HG03457 (cell line): ENCODE measurements around the gene MAN2A2.
A peak's percentile ranks its signal among the peaks of the same experiment; 100 is the strongest.
"Not testable (repeated sequence)": the region's sequence is repeated elsewhere in the genome, so short reads cannot be mapped to it uniquely, and the experiment has no call there.

ENCODE experiments used
- ATAC-seq: cut with Tn5 transposase; IDR thresholded peaks from one replicate; pipeline ENCODE4 v1.9.1; 2021; ENCODE audit warnings: moderate number of reproducible peaks; ENCODE audit not compliant: unreplicated experiment

Gene MAN2A2

DNA sequence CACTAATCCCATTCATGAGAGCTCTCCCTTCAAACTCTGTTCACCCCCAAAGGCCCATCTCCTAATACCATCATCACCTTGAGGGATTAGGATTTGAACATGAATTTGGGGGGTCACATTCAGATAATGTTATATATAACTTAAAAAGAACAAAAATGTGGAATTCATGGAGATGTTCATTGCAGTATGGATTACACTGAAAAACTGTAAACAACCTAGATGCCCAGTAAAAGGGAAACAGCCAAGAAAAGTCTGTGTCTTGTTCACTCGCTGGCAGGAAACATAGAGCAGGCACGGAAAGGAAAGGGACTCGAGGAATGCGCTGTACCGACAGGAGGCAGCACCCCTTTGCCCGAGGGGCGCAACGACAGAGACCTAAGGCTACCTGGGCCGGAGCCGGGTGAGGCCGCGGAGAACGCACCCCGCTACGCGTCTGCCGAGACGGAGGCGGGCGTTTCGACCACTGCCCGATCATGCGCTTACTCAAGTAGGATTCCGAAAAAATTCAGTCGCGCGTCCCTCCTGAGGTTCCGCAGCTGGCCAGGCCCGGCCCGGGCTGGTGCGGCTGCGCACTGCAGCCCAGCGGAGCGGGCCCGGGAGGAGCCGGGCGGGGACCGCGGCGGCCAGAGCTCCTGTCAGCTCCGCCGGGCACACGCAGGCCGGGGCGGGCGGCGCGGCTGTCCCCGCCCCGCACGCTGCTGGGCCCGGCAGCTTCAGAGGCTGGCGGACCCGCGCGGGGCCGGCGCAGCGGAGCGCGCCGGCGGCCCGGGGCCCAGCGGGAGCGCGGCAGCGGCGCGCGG is 862 bp upstream of the MAN2A2 start:
- ATAC-seq: peak; percentile 70

DNA sequence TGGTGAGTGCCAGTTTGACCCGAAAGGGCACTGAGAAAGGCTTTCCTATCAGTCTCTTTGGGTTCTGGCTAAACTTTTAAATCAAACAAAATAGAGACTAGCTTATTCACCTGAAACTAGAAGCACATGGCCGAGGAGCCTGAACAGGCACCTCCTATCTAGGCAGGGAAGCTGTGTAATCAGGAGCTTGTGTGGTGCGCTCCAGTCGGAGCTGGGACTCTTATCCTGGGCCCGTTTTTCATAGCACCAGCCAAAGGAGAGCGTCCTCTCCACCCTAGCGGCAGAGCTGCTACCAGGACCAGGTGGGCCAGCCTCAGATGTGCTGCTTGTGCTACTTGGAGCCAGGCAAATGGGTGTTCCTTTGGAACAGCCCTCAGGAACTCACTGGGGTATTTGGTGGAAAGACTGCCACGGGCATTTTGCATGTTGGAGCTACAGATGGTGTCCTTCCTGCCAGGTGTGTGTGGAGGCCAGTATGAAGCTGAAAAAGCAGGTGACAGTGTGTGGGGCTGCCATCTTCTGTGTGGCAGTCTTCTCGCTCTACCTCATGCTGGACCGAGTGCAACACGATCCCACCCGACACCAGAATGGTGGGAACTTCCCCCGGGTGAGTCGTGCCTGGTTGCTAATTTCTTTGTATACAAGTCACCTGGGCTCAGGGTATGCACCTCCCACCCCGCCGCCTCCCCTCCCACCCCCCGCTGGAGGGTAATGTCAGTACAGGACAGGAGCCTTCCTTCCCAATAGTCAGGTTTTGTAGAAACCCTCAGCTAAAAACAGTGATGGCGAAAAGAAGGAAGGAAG is 833 bp downstream of the MAN2A2 start:
- no peak for ATAC-seq

DNA sequence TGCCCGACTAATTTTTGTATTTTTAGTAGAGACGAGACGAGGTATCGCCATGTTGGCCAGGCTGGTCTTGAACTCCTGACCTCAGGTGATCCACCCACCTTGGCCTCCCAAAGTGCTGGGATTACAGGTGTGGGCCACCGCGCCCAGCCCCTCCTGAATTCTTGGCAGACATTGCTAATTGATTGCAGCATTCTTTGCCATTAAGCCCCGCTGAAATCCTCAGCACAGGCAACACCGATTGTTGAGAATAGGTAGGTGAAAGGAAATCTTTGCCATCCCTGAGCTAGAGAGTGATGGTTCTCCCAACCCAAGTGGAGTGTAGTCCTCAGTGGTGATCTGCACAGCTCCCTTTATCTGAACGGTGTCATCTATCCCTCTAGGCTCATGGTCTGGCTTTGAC is 1.6 kb downstream of the MAN2A2 start:
- ATAC-seq: no peak

DNA sequence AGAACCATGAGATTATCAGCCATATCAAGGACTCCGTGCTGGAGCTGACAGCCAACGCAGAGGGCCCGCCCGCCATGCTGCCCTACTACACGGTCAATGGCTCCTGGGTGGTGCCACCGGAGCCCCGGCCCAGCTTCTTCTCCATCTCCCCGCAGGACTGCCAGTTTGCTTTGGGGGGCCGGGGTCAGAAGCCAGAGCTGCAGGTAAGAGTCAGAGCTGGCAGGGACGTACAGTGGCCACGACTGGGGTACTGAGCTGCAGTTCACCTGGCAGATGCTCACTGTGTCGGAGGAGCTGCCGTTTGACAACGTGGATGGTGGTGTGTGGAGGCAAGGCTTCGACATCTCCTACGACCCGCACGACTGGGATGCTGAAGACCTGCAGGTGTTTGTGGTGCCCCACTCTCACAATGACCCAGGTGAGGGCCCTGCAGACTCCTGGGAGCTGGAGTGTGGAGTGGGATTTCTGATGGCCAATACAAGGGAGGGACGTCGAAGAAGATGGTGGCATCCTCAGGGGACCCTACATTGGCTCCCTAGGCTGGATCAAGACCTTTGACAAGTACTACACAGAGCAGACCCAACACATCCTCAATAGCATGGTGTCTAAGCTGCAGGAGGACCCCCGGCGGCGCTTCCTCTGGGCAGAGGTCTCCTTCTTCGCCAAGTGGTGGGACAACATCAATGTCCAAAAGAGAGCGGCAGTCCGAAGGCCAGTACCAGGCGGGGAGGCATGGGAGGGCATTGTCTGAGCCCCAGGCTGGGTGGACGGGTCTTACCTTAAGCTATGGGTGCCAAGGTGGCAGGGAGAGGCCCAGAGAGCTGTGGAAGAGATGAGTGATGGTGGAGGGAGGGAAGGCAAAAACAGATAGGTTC is 2.4 kb downstream of the MAN2A2 start:
- ATAC-seq: no peak

DNA sequence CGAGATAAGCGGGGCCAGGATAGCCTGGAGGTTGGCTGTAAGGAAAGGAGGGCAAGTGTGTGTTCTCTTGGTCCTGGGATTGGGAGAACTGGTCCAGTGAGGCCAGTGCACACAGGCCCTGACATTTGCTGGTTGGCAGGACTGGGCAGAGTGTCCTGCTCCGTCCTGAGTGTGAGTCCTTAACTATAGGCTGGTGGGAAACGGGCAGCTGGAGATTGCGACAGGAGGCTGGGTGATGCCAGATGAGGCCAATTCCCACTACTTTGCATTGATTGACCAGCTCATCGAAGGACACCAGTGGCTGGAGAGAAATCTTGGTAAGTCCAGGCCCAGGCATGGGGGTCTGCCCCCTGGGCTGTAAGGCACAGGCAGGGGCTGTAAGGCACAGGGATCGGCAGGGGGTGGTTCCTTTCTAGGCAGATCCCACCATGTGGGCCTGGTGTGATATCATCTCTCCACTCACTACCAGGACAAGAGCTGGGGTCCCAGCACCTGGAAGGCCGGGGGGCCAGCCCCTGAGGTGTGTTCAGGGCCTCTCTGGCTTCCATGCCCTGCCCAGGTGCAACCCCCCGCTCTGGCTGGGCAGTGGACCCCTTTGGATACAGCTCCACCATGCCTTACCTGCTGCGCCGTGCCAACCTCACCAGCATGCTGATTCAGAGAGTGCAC is 3.2 kb downstream of the MAN2A2 start:
- ATAC-seq: no peak

DNA sequence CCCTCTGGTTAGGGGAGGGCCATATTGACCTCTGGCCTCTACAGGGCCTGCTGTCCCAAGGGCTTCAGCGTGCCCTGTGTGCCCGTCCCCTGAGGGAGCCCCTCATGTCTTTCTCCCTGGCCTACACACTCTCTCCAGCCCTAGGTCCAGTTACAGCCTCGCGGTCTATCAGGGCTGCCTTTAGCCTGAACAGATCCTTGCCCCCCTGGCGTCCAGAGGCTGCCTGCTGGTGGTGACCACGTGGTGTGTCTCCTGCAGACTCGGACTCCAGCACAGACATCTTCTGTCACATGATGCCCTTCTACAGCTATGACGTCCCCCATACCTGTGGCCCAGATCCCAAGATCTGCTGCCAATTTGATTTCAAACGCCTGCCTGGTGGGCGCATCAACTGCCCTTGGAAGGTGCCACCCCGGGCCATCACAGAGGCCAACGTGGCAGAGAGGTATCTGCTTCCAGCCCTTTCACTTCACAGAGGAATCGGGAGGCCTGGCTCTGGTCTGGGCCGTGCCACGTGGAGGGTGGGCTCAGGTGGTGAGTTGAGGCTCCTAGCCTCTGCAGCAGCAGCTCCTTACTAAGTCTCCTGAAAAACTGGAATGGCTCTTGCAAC is 4.1 kb downstream of the MAN2A2 start:
- ATAC-seq: no peak

DNA sequence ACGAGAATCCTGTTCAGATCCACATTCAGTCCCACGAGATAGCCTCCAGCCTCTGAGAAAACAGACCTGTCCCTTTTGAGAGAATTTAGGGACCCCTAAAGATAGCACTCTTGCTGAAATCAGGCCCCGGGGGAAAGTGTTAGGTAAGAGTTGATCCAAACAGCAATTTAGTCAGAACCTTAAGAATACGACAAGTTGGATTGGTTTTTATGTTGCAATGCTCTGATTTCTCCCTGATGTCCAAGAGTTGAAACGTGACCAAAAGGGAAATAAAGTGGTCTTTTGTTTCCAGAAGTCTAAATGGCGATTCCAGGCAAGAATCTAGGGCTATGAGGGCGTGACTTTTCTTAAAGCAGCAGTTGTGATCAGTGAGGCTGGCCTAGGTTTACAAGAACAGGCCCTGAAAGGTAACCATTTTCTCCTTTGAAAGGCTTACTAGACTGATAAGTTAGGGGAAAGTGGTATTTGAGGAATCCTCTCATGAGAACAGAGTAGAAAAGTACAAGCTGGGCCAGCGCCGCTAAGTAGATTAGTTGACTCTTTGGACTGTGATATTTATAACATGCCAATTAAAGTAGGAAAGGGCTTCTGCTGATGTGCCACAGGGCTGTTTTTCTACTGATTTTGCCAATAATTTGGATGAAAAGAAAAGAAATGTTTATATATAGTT is 4.9 kb downstream of the MAN2A2 start:
- no peak for ATAC-seq

DNA sequence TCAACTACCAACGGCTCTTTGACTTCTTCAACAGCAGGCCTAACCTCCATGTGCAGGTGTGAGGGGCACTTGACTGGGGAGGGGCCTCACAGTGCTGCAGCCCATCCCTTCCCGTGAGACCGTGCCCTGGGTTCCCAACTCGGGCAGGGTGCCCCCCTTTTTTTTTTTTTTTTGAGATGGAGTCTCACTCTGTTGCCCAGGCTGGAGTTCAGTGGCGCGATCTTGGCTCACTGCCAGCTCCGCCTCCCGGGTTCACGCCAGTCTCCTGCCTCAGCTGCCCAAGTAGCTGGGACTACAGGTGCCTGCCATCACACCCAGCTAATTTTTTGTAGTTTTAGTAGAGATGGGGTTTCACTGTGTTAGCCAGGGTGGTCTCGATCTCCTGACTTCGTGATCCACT is 6.3 kb downstream of the MAN2A2 start:
- ATAC-seq: not testable (repeated sequence)

DNA sequence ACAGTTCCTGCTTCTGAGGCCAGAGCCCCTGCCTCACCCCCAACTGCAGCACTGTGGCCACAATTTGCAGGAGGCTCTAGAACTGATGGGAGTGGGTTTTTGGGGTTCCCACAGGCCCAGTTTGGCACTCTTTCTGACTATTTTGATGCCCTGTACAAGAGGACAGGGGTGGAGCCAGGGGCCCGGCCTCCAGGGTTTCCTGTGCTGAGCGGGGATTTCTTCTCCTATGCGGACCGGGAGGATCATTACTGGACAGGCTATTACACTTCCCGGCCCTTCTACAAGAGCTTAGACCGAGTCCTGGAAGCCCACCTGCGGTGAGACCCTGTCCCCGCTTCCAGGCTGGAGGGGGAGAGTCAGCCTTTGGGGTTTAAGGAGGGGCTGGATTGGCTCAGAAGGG is 6.9 kb downstream of the MAN2A2 start:
- no peak for ATAC-seq

DNA sequence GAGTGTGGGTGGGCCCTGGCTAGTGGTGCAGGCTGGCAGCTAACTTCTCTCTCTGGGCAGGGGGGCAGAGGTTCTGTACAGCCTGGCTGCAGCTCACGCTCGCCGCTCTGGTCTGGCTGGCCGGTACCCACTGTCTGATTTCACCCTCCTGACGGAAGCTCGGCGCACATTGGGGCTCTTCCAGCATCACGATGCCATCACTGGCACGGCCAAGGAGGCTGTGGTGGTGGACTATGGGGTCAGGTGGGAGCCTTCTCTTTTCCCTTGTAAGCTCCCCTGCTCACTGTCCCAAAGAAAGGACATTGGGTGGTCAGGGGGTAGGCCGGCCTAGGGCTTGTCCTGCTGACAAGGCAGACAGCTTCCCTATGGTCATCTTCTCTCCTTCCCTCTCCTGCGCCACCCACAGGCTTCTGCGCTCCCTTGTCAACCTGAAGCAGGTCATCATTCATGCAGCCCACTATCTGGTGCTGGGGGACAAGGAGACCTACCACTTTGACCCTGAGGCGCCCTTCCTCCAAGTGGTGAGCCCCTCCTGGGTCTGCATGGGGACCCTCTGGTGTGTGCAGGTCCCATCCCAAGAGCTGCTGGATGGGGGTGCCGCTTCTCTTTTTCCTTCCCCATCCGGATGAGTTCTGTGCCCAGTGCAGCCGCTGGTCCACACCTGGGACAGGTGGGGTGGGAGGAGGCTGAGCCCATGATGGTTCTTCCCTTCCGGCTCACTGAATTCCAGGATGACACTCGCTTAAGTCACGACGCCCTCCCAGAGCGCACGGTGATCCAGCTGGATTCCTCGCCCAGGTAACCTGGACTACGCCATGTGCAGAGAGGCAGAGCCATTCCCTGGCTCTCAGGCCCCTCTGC is 7.6 kb downstream of the MAN2A2 start:
- ATAC-seq: no peak

DNA sequence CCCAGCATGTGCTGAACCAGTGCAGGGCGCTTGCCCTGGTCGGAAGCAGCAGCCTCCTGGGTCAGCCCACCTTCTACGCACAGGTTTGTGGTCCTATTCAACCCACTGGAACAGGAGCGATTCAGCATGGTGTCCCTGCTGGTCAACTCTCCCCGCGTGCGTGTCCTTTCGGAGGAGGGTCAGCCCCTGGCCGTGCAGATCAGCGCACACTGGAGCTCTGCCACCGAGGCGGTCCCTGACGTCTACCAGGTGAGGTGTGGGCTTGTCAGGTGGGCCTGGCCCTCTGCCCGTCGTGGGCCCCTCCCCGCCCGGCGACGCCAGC is 8.2 kb downstream of the MAN2A2 start:
- no peak for ATAC-seq

DNA sequence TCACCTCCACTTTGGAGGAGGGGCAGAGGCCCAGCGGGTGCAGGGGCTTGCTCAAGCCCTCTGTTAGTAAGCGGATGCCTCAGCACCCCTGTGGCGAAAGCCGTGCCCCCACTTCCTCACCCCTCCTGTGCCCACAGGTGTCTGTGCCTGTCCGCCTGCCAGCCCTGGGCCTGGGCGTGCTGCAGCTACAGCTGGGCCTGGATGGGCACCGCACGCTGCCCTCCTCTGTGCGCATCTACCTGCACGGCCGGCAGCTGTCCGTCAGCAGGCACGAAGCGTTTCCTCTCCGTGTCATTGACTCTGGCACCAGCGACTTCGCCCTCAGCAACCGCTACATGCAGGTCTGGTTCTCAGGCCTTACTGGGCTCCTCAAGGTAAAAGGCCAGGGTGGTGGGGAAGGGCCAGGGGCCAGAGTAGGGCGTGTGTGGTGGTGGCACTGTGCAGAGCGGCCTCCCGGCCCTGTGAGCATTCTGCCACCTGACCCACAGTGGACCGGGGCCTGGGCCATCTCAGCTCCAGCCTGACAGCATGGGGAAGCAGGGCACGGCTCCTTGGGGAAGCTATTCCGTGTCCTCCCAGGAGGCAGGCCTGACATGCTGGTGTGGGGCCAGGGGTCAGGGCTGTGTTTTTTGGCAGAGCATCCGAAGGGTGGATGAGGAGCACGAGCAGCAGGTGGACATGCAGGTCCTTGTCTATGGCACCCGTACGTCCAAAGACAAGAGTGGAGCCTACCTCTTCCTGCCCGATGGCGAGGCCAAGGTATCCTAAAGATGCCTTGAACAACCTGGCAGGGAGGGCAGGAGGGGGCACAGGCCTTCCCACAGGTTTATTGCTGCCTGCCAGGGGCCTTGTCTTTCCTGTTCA is 9.0 kb downstream of the MAN2A2 start:
- ATAC-seq: no peak

DNA sequence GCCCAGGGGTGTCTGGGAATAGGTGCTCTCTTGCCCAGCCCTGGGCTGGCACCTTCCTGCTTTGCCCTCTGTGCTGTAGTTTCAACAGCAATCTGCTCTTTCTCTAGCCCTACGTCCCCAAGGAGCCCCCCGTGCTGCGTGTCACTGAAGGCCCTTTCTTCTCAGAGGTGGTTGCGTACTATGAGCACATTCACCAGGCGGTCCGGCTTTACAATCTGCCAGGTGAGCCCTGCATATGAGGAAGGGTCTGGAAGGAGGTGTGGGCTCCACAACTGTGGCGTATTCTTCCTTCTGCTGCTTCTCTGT is 9.6 kb downstream of the MAN2A2 start:
- ATAC-seq: no peak

DNA sequence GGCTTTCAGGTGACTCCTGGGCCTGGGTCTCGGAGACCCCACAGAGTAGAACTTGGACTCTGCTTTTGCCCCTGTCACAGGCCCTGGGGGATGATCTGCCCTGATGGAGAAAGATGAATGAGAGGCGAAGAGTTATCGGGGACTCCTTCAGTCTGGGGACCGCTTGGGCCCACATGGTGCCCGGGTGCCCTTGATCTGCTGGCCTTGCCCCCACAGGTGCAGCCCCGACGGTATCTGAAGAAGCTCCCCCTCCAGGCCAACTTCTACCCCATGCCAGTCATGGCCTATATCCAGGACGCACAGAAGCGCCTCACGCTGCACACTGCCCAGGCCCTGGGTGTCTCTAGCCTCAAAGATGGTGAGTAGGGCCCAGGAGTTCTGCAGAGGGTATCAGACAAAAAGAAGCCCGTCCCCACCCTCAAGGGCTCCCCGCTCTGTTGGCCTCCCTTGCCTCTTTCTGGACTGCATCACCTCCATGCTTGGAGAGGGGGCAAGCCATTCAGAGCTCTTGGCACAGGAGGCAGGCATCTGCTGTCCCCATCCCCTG is 10.4 kb downstream of the MAN2A2 start:
- ATAC-seq: no peak

DNA sequence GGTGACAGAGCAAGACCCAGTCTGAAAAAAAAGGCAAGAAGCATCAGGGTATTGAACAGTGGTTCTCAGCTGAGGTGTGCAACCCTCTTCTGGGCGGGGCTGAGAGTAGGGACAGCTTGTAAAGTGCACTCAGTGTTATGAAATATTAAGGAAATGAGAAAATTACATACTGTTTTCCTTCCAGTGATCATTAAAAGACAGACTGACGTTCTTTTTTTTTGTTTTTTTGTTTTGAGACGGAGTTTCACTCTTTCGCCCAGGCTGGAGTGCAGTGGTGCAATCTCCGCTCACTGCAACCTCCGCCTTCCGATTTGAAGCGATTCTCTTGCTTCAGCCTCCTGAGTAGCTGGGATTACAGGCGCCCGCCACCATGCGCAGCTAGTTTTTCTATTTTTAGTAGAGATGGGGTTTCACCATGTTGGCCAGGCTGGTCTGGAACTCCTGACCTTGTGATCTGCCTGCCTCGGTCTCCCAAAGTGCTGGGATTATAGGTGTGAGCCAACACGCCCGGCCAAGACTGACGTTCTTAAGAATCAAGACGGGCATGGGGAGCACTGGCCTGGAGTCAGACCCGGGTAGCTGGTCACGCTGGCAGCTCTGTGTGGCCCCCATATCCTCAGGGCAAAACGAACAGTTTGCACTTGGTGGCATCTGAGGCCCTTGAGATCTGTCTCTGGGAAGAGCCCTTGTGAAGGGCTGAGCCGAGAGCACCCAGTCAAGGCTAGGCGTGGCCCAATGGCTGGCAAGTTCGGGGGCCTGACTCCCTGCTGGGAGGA is 11.4 kb downstream of the MAN2A2 start:
- ATAC-seq: no peak

DNA sequence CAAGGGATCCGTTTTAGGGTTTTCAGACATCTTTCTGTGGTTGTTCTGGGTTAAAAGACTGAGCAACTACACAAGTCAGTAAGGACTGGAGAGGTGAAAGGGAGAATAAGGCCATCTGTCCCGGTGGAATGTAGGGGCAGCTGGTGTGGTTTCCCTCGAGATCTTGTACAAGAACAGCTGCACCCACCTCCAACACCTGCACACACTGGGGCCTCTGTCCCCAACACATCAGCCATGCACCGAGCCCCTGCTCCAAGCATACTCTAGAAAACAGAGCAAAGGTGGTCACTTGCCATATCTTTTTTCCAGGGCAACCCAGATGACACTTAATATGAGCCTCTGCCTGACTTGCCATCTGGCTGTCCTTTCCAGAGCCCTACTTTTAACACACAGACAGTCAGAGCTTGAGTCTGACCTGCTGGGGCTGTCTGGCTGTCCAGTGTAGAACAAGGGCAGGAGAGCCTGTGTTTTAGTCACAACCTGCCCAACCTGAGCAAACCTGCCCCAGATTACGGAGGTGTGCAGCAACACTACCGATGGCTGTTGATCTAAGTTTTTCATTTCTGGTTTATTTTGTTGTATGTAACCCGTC is 12.2 kb downstream of the MAN2A2 start:
- ATAC-seq: no peak
